K562 (cell line): ENCODE results near the gene PRKD2. TPM values are rescaled to one million over a fixed set of nuclear protein-coding genes. Genes with fewer than 3 reads are reported as not detected.

Source experiments
- ATAC-seq: fragments of 200-7000 bp; cut with Tn5 transposase; 3 replicates; pipeline ENCODE4 v1.9.1; 2020; ENCODE audit warnings: moderate library complexity
- BruUV-seq: library from RNA; stranded (reverse); fragments of 400-500 nt; replicated peaks from 2 replicates; lab custom pipeline; 2021; lab: Mats Ljungman, UMichigan
- CTCF ChIA-PET: fragments of 300-600 bp; formaldehyde crosslinking; extraction: SDS; loops from one replicate; lab custom pipeline; 2021; ENCODE audit warnings: low intra/inter-chr PET ratio; lab: Yijun Ruan, JAX
- POLR2A ChIA-PET: fragments of 300-600, 350-650 bp; sonication (Branson Sonifier 250); formaldehyde crosslinking; extraction: SDS; loops from one replicate; lab custom pipeline; 2021; ENCODE audit warnings: antibody characterized with exemption, inconsistent platforms; lab: Yijun Ruan, JAX
- DNase-seq, 4 experiments: peaks; one replicate each; pipeline versions ENCODE4 v3.0.0 to v3.0.0-alpha.2; 2011 to 2018; ENCODE audit warnings: low spot score in 3 of 4, mixed read lengths in 3 of 4; ENCODE audit errors: extremely low read depth in 1 of 4
- FAIRE-seq: peaks from 2 replicates; lab custom pipeline; 2011; peaks lifted over from hg19 to GRCh38; lab: Jason Lieb, UNC
- H2AFZ ChIP-seq: 2 replicates; pipeline ENCODE4 v1.6.0; 2011; ENCODE audit warnings: low read depth, low read length, control low read depth, inconsistent platforms
- H3K27ac ChIP-seq: fragments of 200-600 bp; 3 replicates; pipeline ENCODE4 v1.8.0; 2011; ENCODE audit warnings: low read depth, mild to moderate bottlenecking, control low read depth, inconsistent platforms, low read length, moderate library complexity, mixed read lengths; ENCODE audit errors: extremely low read depth
- H3K27me3 ChIP-seq, 2 experiments: fragments of 300-600 bp in 1 of 2; 2 replicates in 1 of 2; 3 replicates in 1 of 2; pipeline versions ENCODE4 v1.6.0 to v1.8.0; 2011; ENCODE audit warnings: inconsistent platforms in 2 of 2, low read length in 2 of 2, mild to moderate bottlenecking in 1 of 2, mixed read lengths in 1 of 2, moderate library complexity in 1 of 2; ENCODE audit not compliant: control insufficient read depth in 2 of 2, insufficient read depth in 2 of 2
- H3K36me3 ChIP-seq: fragments of 300-600 bp; 3 replicates; pipeline ENCODE4 v1.8.0; 2011; ENCODE audit warnings: mild to moderate bottlenecking, low read length, inconsistent platforms; ENCODE audit not compliant: control insufficient read depth, insufficient read depth
- H3K4me1 ChIP-seq, 2 experiments: fragments of 200-600 bp in 1 of 2; replicated peaks in 1 of 2; 2 replicates in 1 of 2; 3 replicates in 1 of 2; pipeline versions ENCODE4 v1.5.1 to v1.8.0; 2011; ENCODE audit warnings: inconsistent platforms in 2 of 2, low read length in 2 of 2, mild to moderate bottlenecking in 1 of 2, mixed read lengths in 1 of 2, moderate library complexity in 1 of 2; ENCODE audit not compliant: control insufficient read depth in 2 of 2, insufficient read depth in 2 of 2
- H3K4me2 ChIP-seq: 2 replicates; pipeline ENCODE4 v1.6.1; 2011; ENCODE audit warnings: low read length, control low read depth, inconsistent platforms, mixed read lengths; ENCODE audit not compliant: insufficient read depth
- H3K4me3 ChIP-seq: fragments of 200-600 bp; sonication (generic), shearing (Covaris generic); 2 replicates; pipeline ENCODE4 v1.5.1; 2016; ENCODE audit warnings: control low read depth, inconsistent platforms
- H3K79me2 ChIP-seq: fragments of 200-600 bp; 3 replicates; pipeline ENCODE4 v1.8.0; 2011; ENCODE audit warnings: low read length, inconsistent platforms; ENCODE audit not compliant: control insufficient read depth, insufficient read depth
- H3K9ac ChIP-seq, 2 experiments: 2 replicates each; pipeline versions ENCODE4 v1.6.0 to v1.6.1; 2011; ENCODE audit warnings: low read depth in 2 of 2, low read length in 2 of 2, control low read depth in 1 of 2, inconsistent platforms in 1 of 2, mild to moderate bottlenecking in 1 of 2, mixed read lengths in 1 of 2; ENCODE audit not compliant: insufficient read depth in 1 of 2
- H3K9me1 ChIP-seq: one replicate; pipeline ENCODE4 v1.6.0; 2011; ENCODE audit warnings: inconsistent platforms, mild to moderate bottlenecking, low read length, moderate library complexity; ENCODE audit not compliant: control insufficient read depth, insufficient read depth
- H3K9me3 ChIP-seq: replicated peaks from 2 replicates; pipeline ENCODE4 v1.5.1; 2011; ENCODE audit warnings: low read depth, low read length, inconsistent platforms; ENCODE audit not compliant: control insufficient read depth, insufficient read depth
- H4K20me1 ChIP-seq: replicated peaks from 2 replicates; pipeline ENCODE4 v1.6.1; 2011; ENCODE audit warnings: low read length, inconsistent platforms, mixed read lengths; ENCODE audit not compliant: control insufficient read depth, insufficient read depth
- ATF7 ChIP-seq: fragments of 450-650 bp; IDR thresholded peaks from 2 replicates; pipeline ENCODE4 v1.7.1; 2014; ENCODE audit warnings: mild to moderate bottlenecking, moderate library complexity
- CXXC5 ChIP-seq: fragments of 250-450 bp; sonication (Bioruptor Pico); IDR thresholded peaks from 2 replicates; pipeline ENCODE4 v1.8.0; 2022; ENCODE audit warnings: inconsistent platforms, mild to moderate bottlenecking, moderate library complexity
- FOXP1 ChIP-seq: sonication (generic); formaldehyde crosslinking; IDR thresholded peaks from 2 replicates; pipeline ENCODE4 v1.8.0; 2022; ENCODE audit warnings: mild to moderate bottlenecking, missing genetic modification reagents
- HDAC8 ChIP-seq: fragments of 450-650 bp; IDR thresholded peaks from 2 replicates; pipeline ENCODE4 v1.6.1; 2016; ENCODE audit warnings: mild to moderate bottlenecking, missing genetic modification characterization, moderate library complexity, missing compliant biosample characterization
- HNRNPL ChIP-seq: fragments of 200-400 bp; formaldehyde crosslinking; IDR thresholded peaks from 2 replicates; pipeline ENCODE4 v1.6.1; 2017; ENCODE audit warnings: low read depth, mild to moderate bottlenecking, low read length
- KDM1A ChIP-seq, 2 experiments: fragments of 450-650 bp; IDR thresholded peaks; 2 replicates each; pipeline ENCODE4 v1.6.1; 2016; ENCODE audit warnings: mild to moderate bottlenecking in 2 of 2
- MTA2 ChIP-seq: fragments of 450-650 bp; IDR thresholded peaks from 2 replicates; pipeline ENCODE4 v1.6.1; 2016; ENCODE audit warnings: low read depth
- RAD21 ChIP-seq, 2 experiments: fragments of 250-450 bp in 1 of 2; fragments of 450-650 bp in 1 of 2; sonication (Bioruptor Pico) in 1 of 2; formaldehyde crosslinking in 1 of 2; IDR thresholded peaks in 1 of 2; conservative IDR thresholded peaks in 1 of 2; 2 replicates each; pipeline versions ENCODE4 v1.4.0 to v1.8.0; 2020 to 2022; ENCODE audit warnings: mild to moderate bottlenecking in 2 of 2, moderate library complexity in 1 of 2
- SIN3A ChIP-seq, 2 experiments: fragments of 150-350 bp in 1 of 2; IDR thresholded peaks; 2 replicates each; pipeline ENCODE4 v1.6.1; 2011 to 2016; ENCODE audit warnings: borderline replicate concordance in 2 of 2, low read depth in 2 of 2, low read length in 2 of 2, mild to moderate bottlenecking in 2 of 2, moderate library complexity in 2 of 2; ENCODE audit not compliant: control insufficient read depth in 1 of 2
- WHSC1 ChIP-seq: IDR thresholded peaks from one replicate; pipeline ENCODE4 v1.6.1; 2012; ENCODE audit warnings: low read length, control low read depth, inconsistent platforms
- YBX1 ChIP-seq: fragments of 450-650 bp; IDR thresholded peaks from 2 replicates; pipeline ENCODE4 v1.7.1; 2016; ENCODE audit warnings: mild to moderate bottlenecking
- ZNF121 ChIP-seq: sonication (generic); formaldehyde crosslinking; conservative IDR thresholded peaks from 2 replicates; pipeline ENCODE4 v1.8.0; 2022; ENCODE audit warnings: missing genetic modification reagents
- ZNF143 ChIP-seq: sonication (generic); formaldehyde crosslinking; IDR thresholded peaks from 2 replicates; pipeline ENCODE4 v1.9.0; 2022; ENCODE audit warnings: mild to moderate bottlenecking, missing genetic modification reagents
- ZNF174 ChIP-seq: fragments of 250-450 bp; sonication (Bioruptor Pico); IDR thresholded peaks from 2 replicates; pipeline ENCODE4 v1.4.0; 2020; ENCODE audit warnings: mild to moderate bottlenecking
- ZNF263 ChIP-seq: sonication (generic); formaldehyde crosslinking; IDR thresholded peaks from 2 replicates; pipeline ENCODE4 v1.8.0; 2022; ENCODE audit warnings: mild to moderate bottlenecking, missing genetic modification reagents, borderline replicate concordance
- WGBS: fragments of 100-300 bp; shearing (Covaris generic); methylation state at CpG from one replicate; pipeline ENCODE4 v1.1.6; 2016; ENCODE audit warnings: low coverage, mixed read lengths; ENCODE audit not compliant: insufficient coverage; ENCODE audit errors: missing lambda C conversion rate; 5-methylcytosine and 5-hydroxymethylcytosine counted together
- in situ Hi-C: fragments of 300-500 bp; cut with MboI; formaldehyde crosslinking; loops from 4 replicates; pipeline ENCODE4 v1.15.0; 2018; ENCODE audit warnings: inconsistent platforms, mixed read lengths
- intact Hi-C: fragments of 100-400 bp; cut with micrococcal nuclease; formaldehyde crosslinking; loops from 2 replicates; pipeline ENCODE4 v1.14.2; 2022
- polyA plus RNA-seq, 8 experiments: library from polyadenylated mRNA; depleted of rRNA in 4 of 8; stranded (reverse) in 5 of 8; unstranded in 3 of 8; fragments of >200 nt; fragmentation: Nextera tagmentation in 2 of 8; fragmentation: Illumina TruSeq in 1 of 8; extraction: Ambion mirVana in 2 of 8; extraction: Trizol in 1 of 8; gene quantifications; 2 replicates each; pipeline versions ENCODE4 v1.2.1 to v1.2.3, GENCODE V29; 2011 to 2014; ENCODE audit warnings: inconsistent platforms in 1 of 8, missing spikeins in 1 of 8
- total RNA-seq, 7 experiments: library from RNA; depleted of rRNA in 6 of 7; stranded (reverse); fragments of >200 nt in 6 of 7; fragmentation: Illumina TruSeq in 2 of 7; extraction: Trizol in 2 of 7; gene quantifications; 2 replicates each; pipeline versions ENCODE4 v1.2.1 to v1.2.3, GENCODE V29; 2011 to 2021; ENCODE audit warnings: low replicate concordance in 1 of 7
- TF ChIP-seq, protein P1 (sequence below): sonication (generic); formaldehyde crosslinking; IDR thresholded peaks from 2 replicates; pipeline ENCODE4 v1.8.0; 2022; ENCODE audit warnings: mild to moderate bottlenecking, low read depth, missing genetic modification reagents
- TF ChIP-seq, protein P2 (sequence below): IDR thresholded peaks from 2 replicates; pipeline ENCODE4 v1.6.1; 2014; ENCODE audit warnings: antibody characterized with exemption
- TF ChIP-seq, protein P3 (sequence below): sonication (generic); formaldehyde crosslinking; IDR thresholded peaks from 2 replicates; pipeline ENCODE4 v1.9.0; 2022; ENCODE audit warnings: mild to moderate bottlenecking, missing genetic modification reagents

The PRKD2 gene
- total and polyA plus RNA-seq, 9 of the 15 experiments (the other 6 are each of a cell fraction or from before 2014, with no cell fraction given), result 1.8 to 60.0 (median 15.0) TPM

DNA sequence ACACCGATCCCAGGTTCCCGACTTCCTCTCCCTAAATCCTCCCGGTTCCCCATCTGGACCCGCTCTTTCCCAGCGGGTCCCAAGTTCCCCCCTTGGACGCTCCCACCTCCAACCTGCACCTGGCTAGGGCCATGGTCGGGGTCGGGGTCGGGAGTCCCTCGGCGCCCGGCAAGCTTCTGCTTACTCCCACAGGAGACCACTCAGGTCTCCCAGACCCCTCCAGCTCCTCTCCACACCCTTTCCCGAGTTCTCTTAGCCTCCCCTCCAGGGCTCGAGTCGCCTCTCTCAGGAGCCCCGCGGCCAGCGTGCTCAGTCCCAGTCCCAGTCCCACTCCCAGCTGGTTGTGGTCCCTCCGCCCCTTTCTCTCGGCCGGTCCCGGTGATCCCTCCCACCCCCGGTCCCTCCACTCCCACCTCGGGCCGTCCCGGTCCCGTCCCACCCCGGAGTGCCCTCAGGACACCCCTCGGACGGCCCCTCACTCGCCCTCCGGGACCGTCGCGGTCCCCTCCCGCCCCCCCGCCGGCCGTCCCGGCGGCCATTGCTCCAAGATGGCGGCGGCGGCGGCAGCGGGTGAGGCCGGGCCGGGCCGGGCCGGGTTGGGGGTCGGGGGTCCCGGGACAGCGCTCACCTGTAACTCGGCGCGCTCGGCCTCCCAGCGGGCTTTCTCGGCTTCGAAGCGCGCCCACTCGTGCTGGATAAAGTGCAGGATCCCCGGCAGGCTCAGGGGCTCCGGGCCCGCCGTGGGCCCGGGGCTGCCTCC lies 28.8 kb upstream of the PRKD2 start, which contains the start of gene FKRP (continued):
- peak in 1 of 2 experiments; percentile 70; a peak in 2 of 4 replicates for TF ChIP-seq SIN3A (IDR thresholded peaks at IDR 0.05; ENCODE audit: borderline replicate concordance in 2 of 2, control insufficient read depth in 1 of 2, low read depth in 2 of 2, low read length in 2 of 2)
- TF ChIP-seq ZNF143 (CRISPR knock-in tag), result no peak
- TF ChIP-seq, all 486 proteins: peak for 34

DNA sequence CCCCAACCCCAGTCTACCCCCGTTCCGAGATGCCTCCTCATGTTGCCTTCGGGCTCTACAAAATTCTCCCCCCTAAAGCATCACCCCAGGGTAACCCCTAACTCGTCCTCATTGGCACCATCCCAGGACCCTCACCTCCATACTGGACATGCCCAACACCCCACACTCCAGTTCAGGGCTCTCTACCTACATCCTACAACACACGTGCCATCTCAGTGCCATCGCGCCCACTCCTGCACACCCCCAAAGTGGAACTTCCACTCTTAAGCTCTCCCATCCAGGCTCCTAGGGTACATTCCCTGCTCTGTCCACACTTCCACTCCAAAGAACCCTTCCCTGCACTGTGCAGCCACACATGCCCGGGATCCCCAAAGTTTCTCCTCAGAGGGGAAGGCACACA lies 28.1 kb upstream of the PRKD2 start:
- FAIRE-seq (no peak), DNase-seq (no peak), ATAC-seq (peak; percentile 4; the same call in 1 of the 3 replicates)
- Histone ChIP-seq H3K4me1 (peaks cover 14 to 35% of the 10 kb centered on the region in 2 experiments; a peak in 4 of 5 replicates), H3K27ac (peak overlapping the region; percentile 88), H3K9me1 (peaks cover 2% of the 10 kb centered on the region), H3K27me3 (no peaks in the 10 kb centered on the region), H3K9ac (peak overlapping the region; percentile 91 to 99), H3K36me3 (peaks cover 40% of the 10 kb centered on the region; the same call in 1 of the 3 replicates), H3K9me3 (no peaks in the 10 kb centered on the region), H3K4me2 (peak overlapping the region; percentile 94), H2AFZ (no peak overlapping the region), H3K4me3 (peak overlapping the region; percentile 98), H4K20me1 (peaks cover 34% of the 10 kb centered on the region), H3K79me2 (peaks cover 68% of the 10 kb centered on the region)
- 13% methylated on average over 8 of the region's 8 CpGs for WGBS
- POLR2A ChIA-PET, result interaction anchor here (0.6 to 1.9 kb wide), 3 partner anchors 8 to 30 kb away, joined by 4 to 6 read pairs (median 5); no protein-coding TSS in a partner anchor
- BruUV-seq, result no TSS peak
- CTCF ChIA-PET, result no interaction called here
- in situ Hi-C loops (no loop called here), intact Hi-C loops (no loop called here)
- TF ChIP-seq YBX1, result no peak
- TF ChIP-seq ATF7, result no peak
- TF ChIP-seq ZNF174 (CRISPR knock-in tag), result no peak
- TF ChIP-seq, protein P1, sequence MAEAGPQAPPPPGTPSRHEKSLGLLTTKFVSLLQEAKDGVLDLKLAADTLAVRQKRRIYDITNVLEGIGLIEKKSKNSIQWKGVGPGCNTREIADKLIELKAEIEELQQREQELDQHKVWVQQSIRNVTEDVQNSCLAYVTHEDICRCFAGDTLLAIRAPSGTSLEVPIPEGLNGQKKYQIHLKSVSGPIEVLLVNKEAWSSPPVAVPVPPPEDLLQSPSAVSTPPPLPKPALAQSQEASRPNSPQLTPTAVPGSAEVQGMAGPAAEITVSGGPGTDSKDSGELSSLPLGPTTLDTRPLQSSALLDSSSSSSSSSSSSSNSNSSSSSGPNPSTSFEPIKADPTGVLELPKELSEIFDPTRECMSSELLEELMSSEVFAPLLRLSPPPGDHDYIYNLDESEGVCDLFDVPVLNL (CRISPR knock-in tag), result no peak
- TF ChIP-seq HDAC8 (tag), result no peak
- TF ChIP-seq HNRNPL, result no peak
- TF ChIP-seq CXXC5 (CRISPR knock-in tag), result no peak
- TF ChIP-seq, protein P2, sequence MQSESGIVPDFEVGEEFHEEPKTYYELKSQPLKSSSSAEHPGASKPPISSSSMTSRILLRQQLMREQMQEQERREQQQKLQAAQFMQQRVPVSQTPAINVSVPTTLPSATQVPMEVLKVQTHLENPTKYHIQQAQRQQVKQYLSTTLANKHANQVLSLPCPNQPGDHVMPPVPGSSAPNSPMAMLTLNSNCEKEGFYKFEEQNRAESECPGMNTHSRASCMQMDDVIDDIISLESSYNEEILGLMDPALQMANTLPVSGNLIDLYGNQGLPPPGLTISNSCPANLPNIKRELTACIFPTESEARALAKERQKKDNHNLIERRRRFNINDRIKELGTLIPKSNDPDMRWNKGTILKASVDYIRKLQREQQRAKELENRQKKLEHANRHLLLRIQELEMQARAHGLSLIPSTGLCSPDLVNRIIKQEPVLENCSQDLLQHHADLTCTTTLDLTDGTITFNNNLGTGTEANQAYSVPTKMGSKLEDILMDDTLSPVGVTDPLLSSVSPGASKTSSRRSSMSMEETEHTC, result no peak
- TF ChIP-seq, protein P3, sequence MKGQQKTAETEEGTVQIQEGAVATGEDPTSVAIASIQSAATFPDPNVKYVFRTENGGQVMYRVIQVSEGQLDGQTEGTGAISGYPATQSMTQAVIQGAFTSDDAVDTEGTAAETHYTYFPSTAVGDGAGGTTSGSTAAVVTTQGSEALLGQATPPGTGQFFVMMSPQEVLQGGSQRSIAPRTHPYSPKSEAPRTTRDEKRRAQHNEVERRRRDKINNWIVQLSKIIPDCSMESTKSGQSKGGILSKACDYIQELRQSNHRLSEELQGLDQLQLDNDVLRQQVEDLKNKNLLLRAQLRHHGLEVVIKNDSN (CRISPR knock-in tag), result no peak
- no peak for TF ChIP-seq WHSC1
- no peak for TF ChIP-seq MTA2
- no peak for TF ChIP-seq FOXP1 (CRISPR knock-in tag)
- TF ChIP-seq KDM1A (IDR thresholded peaks at IDR 0.05), result no peak
- TF ChIP-seq RAD21 (CRISPR knock-in tag; conservative IDR thresholded peaks at IDR 0.05 in 1 of 2, IDR thresholded peaks at IDR 0.05 in 1 of 2), result no peak
- no peak for TF ChIP-seq ZNF263 (CRISPR knock-in tag)
- TF ChIP-seq ZNF121 (CRISPR knock-in tag), result no peak
